HG03175 (cell line): ENCODE measurements around the gene GCK.

Source experiments
- ATAC-seq: cut with Tn5 transposase; IDR thresholded peaks from one replicate; pipeline ENCODE4 v1.9.1; 2021; ENCODE audit warnings: mild to moderate bottlenecking, moderate library complexity; ENCODE audit not compliant: unreplicated experiment

The GCK gene

GRCh38 chr7:44124822-44125202 is 64.4 kb downstream of the GCK start:
- ATAC-seq: no peak

GRCh38 chr7:44123190-44124003 is 65.8 kb downstream of the GCK start, which contains the start of gene POLD2:
Gene POLD2, minus strand, starts transcription at chr7:44123548. Its CDS starts 1,495 bp downstream, at chr7:44122053.
- ATAC-seq: peak; percentile 99

GRCh38 chr7:44122529-44122928 is 66.7 kb downstream of the GCK start:
- ATAC-seq: no peak

- ATAC-seq: no peak
Observed at GRCh38 chr7:44121761-44122420, 67.3 kb downstream of the GCK start.

- no peak for ATAC-seq
Observed at GRCh38 chr7:44120395-44120794, 68.8 kb downstream of the GCK start.

GRCh38 chr7:44119829-44120380 is 69.3 kb downstream of the GCK start:
- ATAC-seq: no peak

GRCh38 chr7:44117801-44118429 is 71.3 kb downstream of the GCK start:
- no peak for ATAC-seq

- ATAC-seq: no peak
Observed at GRCh38 chr7:44116789-44117666, 72.2 kb downstream of the GCK start.

- ATAC-seq: no peak
Observed at GRCh38 chr7:44116087-44116788, 73.0 kb downstream of the GCK start.

GRCh38 chr7:44114586-44115310 is 74.5 kb downstream of the GCK start:
- no peak for ATAC-seq

- no peak for ATAC-seq
Observed at GRCh38 chr7:44113764-44114354, 75.4 kb downstream of the GCK start.

GRCh38 chr7:44112997-44113763 is 76.1 kb downstream of the GCK start:
- no peak for ATAC-seq

GRCh38 chr7:44112231-44112996 is 76.8 kb downstream of the GCK start:
- ATAC-seq: no peak

GRCh38 chr7:44111761-44112160 is 77.5 kb downstream of the GCK start:
- no peak for ATAC-seq

GRCh38 chr7:44110719-44111635 is 78.3 kb downstream of the GCK start:
- ATAC-seq: no peak

GRCh38 chr7:44109991-44110390 is 79.2 kb downstream of the GCK start:
- no peak for ATAC-seq
